K562 (cell line): ENCODE results near the gene DXO.

ENCODE experiments used
- AFF1 ChIP-seq, 2 experiments: fragments of 450-650 bp; IDR thresholded peaks; 2 replicates each; pipeline ENCODE4 v1.6.1; 2018; ENCODE audit warnings: mild to moderate bottlenecking in 2 of 2, low read depth in 1 of 2; ENCODE audit not compliant: partially characterized antibody in 2 of 2
- ATF1 ChIP-seq, 2 experiments: fragments of 450-650 bp in 1 of 2; IDR thresholded peaks; 2 replicates each; pipeline ENCODE4 v1.6.1; 2016; ENCODE audit warnings: missing compliant biosample characterization in 1 of 2, missing genetic modification characterization in 1 of 2
- ATF7 ChIP-seq: fragments of 450-650 bp; IDR thresholded peaks from 2 replicates; pipeline ENCODE4 v1.7.1; 2014; ENCODE audit warnings: mild to moderate bottlenecking, moderate library complexity
- CBX3 ChIP-seq, 2 experiments: IDR thresholded peaks; 1 replicate in 1 of 2; 2 replicates in 1 of 2; pipeline ENCODE4 v1.6.1; 2012; ENCODE audit warnings: inconsistent platforms in 2 of 2, low read length in 2 of 2, borderline replicate concordance in 1 of 2, control low read depth in 1 of 2
- CTCF ChIP-seq, 3 experiments: IDR thresholded peaks in 2 of 3; conservative IDR thresholded peaks in 1 of 3; 2 replicates each; pipeline ENCODE4 v1.5.1; 2011 to 2012; ENCODE audit warnings: low read length in 3 of 3, mild to moderate bottlenecking in 3 of 3, control low read depth in 2 of 3, improper control_type of control experiment in 1 of 3, inconsistent platforms in 1 of 3, low read depth in 1 of 3, mixed read lengths in 1 of 3, moderate library complexity in 1 of 3; ENCODE audit not compliant: insufficient read depth in 2 of 3
- EZH2 ChIP-seq: IDR thresholded peaks from 2 replicates; pipeline ENCODE4 v1.6.1; 2012; ENCODE audit warnings: low read depth, mild to moderate bottlenecking, inconsistent platforms, low read length, borderline replicate concordance
- MAX ChIP-seq: sonication (generic); formaldehyde crosslinking; IDR thresholded peaks from 2 replicates; pipeline ENCODE4 v1.9.0; 2022; ENCODE audit warnings: mild to moderate bottlenecking, missing genetic modification reagents
- MTA1 ChIP-seq: fragments of 450-650 bp; IDR thresholded peaks from 2 replicates; pipeline ENCODE4 v1.6.1; 2017; ENCODE audit warnings: borderline replicate concordance
- POLR2G ChIP-seq: fragments of 200-400 bp; formaldehyde crosslinking; IDR thresholded peaks from 2 replicates; pipeline ENCODE4 v1.6.1; 2017; ENCODE audit warnings: low read depth, mild to moderate bottlenecking, antibody characterized with exemption, low read length, moderate library complexity
- RBM15 ChIP-seq: fragments of 200-400 bp; formaldehyde crosslinking; IDR thresholded peaks from 2 replicates; pipeline ENCODE4 v1.6.1; 2018; ENCODE audit warnings: mild to moderate bottlenecking, low read length, moderate library complexity; ENCODE audit not compliant: insufficient read depth
- RNF2 ChIP-seq: sonication (generic); IDR thresholded peaks from 2 replicates; pipeline ENCODE4 v1.6.1; 2016
- ZFP91 ChIP-seq: sonication (generic); formaldehyde crosslinking; IDR thresholded peaks from 2 replicates; pipeline ENCODE4 v1.8.0; 2022; ENCODE audit warnings: mild to moderate bottlenecking, missing genetic modification reagents
- ZNF274 ChIP-seq: IDR thresholded peaks from 2 replicates; pipeline ENCODE4 v1.6.1; 2011; ENCODE audit warnings: low read depth, mild to moderate bottlenecking, low read length, moderate library complexity, borderline replicate concordance
- ZNF609 ChIP-seq: sonication (generic); formaldehyde crosslinking; IDR thresholded peaks from 2 replicates; pipeline ENCODE4 v1.8.1; 2023; ENCODE audit warnings: missing genetic modification reagents, mild to moderate bottlenecking, borderline replicate concordance

GRCh38 chr6:31928672-31928939 is 43.3 kb downstream of the DXO start:
- TF ChIP-seq CTCF (IDR thresholded peaks at IDR 0.05 in 2 of 3, conservative IDR thresholded peaks at IDR 0.05 in 1 of 3; ENCODE audit: insufficient read depth in 2 of 3, low read depth in 1 of 3, low read length in 3 of 3) (no peak), ZNF274 (no peak), ZNF609 (CRISPR knock-in tag) (no peak), EZH2 (no peak), ATF7 (no peak), MTA1 (no peak), CBX3 (IDR thresholded peaks at IDR 0.05; ENCODE audit: borderline replicate concordance in 1 of 2, low read length in 2 of 2) (no peak), POLR2G (no peak), RBM15 (no peak), RNF2 (no peak), MAX (CRISPR knock-in tag) (no peak), AFF1 (IDR thresholded peaks at IDR 0.05; ENCODE audit: low read depth in 1 of 2, partially characterized antibody in 2 of 2) (no peak), ZFP91 (CRISPR knock-in tag) (no peak), ATF1 (CRISPR knock-in tag; IDR thresholded peaks at IDR 0.05) (no peak), ATF1 (tag; IDR thresholded peaks at IDR 0.05) (no peak)
